Stomach (tissue), 9 donors: ENCODE results near the gene GRM4. TPM values are rescaled to one million over a fixed set of nuclear protein-coding genes. Genes with fewer than 3 reads are reported as not detected.
"Not testable (repeated sequence)": the region's sequence is repeated elsewhere in the genome, so short reads cannot be mapped to it uniquely, and the experiment has no call there.

ENCODE experiments used
- DNase-seq, 2 donors: peaks; one replicate each; pipeline versions ENCODE4 v3.0.0 to v3.0.0-alpha.2; 2013 to 2019
- H3K27ac ChIP-seq, 5 donors: fragments of 200-600 bp in 4 of 5; sonication (generic) in 4 of 5; one replicate each; pipeline ENCODE4 v1.5.1; 2013 to 2019; ENCODE audit warnings: mild to moderate bottlenecking in 1 of 5, moderate library complexity in 1 of 5
- H3K27me3 ChIP-seq, 3 donors: fragments of 200-600 bp; sonication (generic); one replicate each; pipeline ENCODE4 v1.5.1; 2017 to 2019; ENCODE audit warnings: mixed run types in 1 of 3
- H3K36me3 ChIP-seq, 4 donors: fragments of 200-600 bp; sonication (generic); 1 replicate in 3 of 4; 2 replicates in 1 of 4; pipeline ENCODE4 v1.5.1; 2016 to 2019
- H3K4me1 ChIP-seq, 4 donors: fragments of 200-600 bp; sonication (generic); one replicate each; pipeline ENCODE4 v1.5.1; 2016 to 2019
- H3K4me3 ChIP-seq, 4 donors: fragments of 200-600 bp; sonication (generic) in 3 of 4; one replicate each; pipeline ENCODE4 v1.5.1; 2016 to 2019; ENCODE audit warnings: mild to moderate bottlenecking in 1 of 4
- H3K9me3 ChIP-seq, 4 donors: fragments of 200-600 bp; sonication (generic); one replicate each; pipeline ENCODE4 v1.5.1; 2016 to 2019
- EP300 ChIP-seq: sonication (generic); formaldehyde crosslinking; IDR thresholded peaks from one replicate; pipeline ENCODE4 v1.6.1; 2017; ENCODE audit warnings: antibody characterized with exemption
- POLR2A ChIP-seq, 4 donors: fragments of 450-650 bp; IDR thresholded peaks; one replicate each; pipeline ENCODE4 v1.6.1; 2016; ENCODE audit warnings: antibody characterized with exemption in 4 of 4, control low read depth in 2 of 4, mild to moderate bottlenecking in 1 of 4, moderate library complexity in 1 of 4
- POLR2AphosphoS5 ChIP-seq, 3 donors: sonication (generic); formaldehyde crosslinking; IDR thresholded peaks; one replicate each; pipeline ENCODE4 v1.6.1; 2016; ENCODE audit warnings: antibody characterized with exemption in 3 of 3
- WGBS, 5 donors: extraction: QIAGEN DNeasy Blood & Tissue Kit in 3 of 5; methylation state at CpG; one replicate each; pipeline versions ENCODE4 v1.1.5 to v1.1.7; 2013 to 2018; 5-methylcytosine and 5-hydroxymethylcytosine counted together
- intact Hi-C: fragments of 100-400 bp; cut with DNase I; formaldehyde crosslinking; loops from one replicate; pipeline ENCODE4 v1.15.1; 2023; ENCODE audit warnings: low total_unique reads
- polyA plus RNA-seq, 3 donors: library from polyadenylated mRNA; stranded (reverse); fragments of 200-250 nt; gene quantifications; one replicate each; pipeline ENCODE4 v1.2.3, GENCODE V29; 2013
- total RNA-seq, 5 donors: library from RNA; depleted of rRNA; stranded (reverse); fragments of >200 nt; gene quantifications; one replicate each; pipeline versions ENCODE4 v1.1.0 to v1.2.3, GENCODE V29; 2014 to 2016
- TF ChIP-seq, protein P1 (sequence below), 7 experiments: fragments of 450-650 bp in 4 of 7; fragments of 200-600 bp in 3 of 7; sonication (generic) in 3 of 7; IDR thresholded peaks; one replicate each; pipeline ENCODE4 v1.5.1; 2016 to 2019; ENCODE audit warnings: antibody characterized with exemption in 7 of 7, control low read depth in 2 of 7, mild to moderate bottlenecking in 1 of 7
- donor health status: healthy with polysubstance abuse.
- donor health status: Bipolar disorder and iron deficiency.
- donor health status: healthy.

The GRM4 gene
- total and polyA plus RNA-seq, 8 donors = 0.55 TPM; not detected in 7

DNA sequence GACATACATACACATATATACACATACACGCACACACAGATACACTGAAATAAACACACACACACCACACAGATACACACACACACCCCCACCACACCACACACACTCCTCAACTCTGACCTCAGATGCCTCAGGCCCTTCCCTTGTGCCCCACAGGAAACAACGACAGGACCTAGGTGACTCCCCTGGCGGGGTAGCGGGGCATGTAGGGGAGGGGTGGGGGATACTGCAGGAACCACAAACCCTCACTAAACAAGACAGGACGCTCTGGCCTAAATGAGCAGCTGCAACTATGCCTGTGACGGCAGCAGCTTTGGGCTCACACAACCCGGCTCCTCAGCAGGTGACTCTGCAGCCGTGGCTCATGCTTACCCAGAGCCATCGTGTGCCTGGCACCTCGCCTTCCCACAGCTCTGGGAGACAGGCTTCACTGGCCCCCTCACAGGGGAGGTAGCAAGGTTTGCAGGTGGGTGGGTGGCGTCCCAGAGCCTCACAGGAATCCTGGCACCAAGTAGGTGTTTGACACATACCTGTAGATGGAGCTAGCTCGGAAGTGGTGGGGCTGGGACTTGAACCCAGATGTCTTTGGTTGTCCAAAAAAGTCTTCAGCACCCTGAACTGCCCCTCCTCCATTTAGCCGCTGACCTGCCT is 100.8 kb downstream of the GRM4 start:
- Histone ChIP-seq H3K4me3 (no peak overlapping the region), H3K9me3 (no peaks in the 10 kb centered on the region), H3K27ac (no peak overlapping the region), H3K27me3 (peaks cover 0 to 54% (median 0%) of the 10 kb centered on the region in 3 donors), H3K4me1 (no peaks in the 10 kb centered on the region), H3K36me3 (no peaks in the 10 kb centered on the region)
- 46 to 54% (median 52%) methylated on average over 12 to 13 of the region's 13 CpGs for WGBS, 5 donors
- intact Hi-C loops = no loop called here
- no peak for DNase-seq
- TF ChIP-seq POLR2AphosphoS5 (IDR thresholded peaks at IDR 0.05) = no peak

DNA sequence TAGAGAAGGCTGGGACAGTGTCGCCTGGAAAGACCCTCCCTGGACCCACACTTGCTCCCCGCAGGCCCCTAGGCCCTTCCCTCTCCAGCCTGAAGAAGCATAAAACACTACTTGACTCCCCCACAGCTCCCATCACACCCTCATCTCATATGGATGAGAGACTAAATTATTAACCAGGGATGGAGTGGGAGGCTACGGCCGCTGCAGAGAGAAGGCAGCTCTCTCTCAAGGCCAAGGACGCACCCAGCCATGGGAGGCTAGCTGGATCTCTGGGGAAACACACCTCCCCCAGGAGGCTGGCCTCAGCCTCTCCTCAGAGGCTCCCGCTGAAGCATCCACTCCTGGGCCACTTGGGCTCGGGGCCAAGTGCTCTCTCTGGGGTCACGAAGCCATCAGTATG is 102.5 kb downstream of the GRM4 start:
- intact Hi-C loops = no loop called here
- DNase-seq = no peak

DNA sequence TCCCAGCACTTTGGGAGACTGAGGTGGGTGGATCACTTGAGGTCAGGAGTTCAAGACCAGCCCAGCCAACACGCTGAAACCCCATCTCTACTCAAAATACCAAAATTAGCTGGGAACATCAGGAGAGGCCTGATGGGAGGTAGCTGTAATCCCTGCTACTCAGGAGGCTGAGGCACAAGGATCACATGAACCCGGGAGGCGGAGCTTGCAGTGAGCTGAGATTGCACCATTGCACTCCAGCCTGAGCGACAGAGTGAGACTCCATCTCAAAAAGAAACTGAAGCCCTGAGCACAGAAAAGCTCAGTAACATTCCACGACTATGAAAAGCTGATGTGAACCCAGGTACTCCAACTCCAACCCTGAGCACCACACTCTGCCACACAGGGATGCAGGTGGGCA is 103.9 kb downstream of the GRM4 start:
- H3K9me3 ChIP-seq, H3K27ac ChIP-seq, DNase-seq, H3K4me3 ChIP-seq, intact Hi-C loops, H3K4me1 ChIP-seq, H3K36me3 ChIP-seq: not testable (repeated sequence)
- H3K27me3 ChIP-seq = peaks cover 0 to 41% (median 0%) of the 10 kb centered on the region in 3 donors
- 75 to 92% (median 85%) methylated on average over 5 of the region's 5 CpGs for WGBS, 5 donors

More for the DNA sequence above, 102.5 kb downstream of the GRM4 start:
- TF ChIP-seq EP300 (no peak), POLR2AphosphoS5 (IDR thresholded peaks at IDR 0.05) (no peak), POLR2A (IDR thresholded peaks at IDR 0.05) (no peak)
- TF ChIP-seq, protein P1, sequence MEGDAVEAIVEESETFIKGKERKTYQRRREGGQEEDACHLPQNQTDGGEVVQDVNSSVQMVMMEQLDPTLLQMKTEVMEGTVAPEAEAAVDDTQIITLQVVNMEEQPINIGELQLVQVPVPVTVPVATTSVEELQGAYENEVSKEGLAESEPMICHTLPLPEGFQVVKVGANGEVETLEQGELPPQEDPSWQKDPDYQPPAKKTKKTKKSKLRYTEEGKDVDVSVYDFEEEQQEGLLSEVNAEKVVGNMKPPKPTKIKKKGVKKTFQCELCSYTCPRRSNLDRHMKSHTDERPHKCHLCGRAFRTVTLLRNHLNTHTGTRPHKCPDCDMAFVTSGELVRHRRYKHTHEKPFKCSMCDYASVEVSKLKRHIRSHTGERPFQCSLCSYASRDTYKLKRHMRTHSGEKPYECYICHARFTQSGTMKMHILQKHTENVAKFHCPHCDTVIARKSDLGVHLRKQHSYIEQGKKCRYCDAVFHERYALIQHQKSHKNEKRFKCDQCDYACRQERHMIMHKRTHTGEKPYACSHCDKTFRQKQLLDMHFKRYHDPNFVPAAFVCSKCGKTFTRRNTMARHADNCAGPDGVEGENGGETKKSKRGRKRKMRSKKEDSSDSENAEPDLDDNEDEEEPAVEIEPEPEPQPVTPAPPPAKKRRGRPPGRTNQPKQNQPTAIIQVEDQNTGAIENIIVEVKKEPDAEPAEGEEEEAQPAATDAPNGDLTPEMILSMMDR (IDR thresholded peaks at IDR 0.05) = no peak
- Histone ChIP-seq H3K4me3 (no peak overlapping the region), H3K27ac (no peak overlapping the region), H3K36me3 (no peaks in the 10 kb centered on the region), H3K27me3 (peaks cover 0 to 49% (median 0%) of the 10 kb centered on the region in 3 donors), H3K4me1 (no peaks in the 10 kb centered on the region), H3K9me3 (no peaks in the 10 kb centered on the region)
- WGBS, 5 donors = 91 to 97% (median 92%) methylated on average over 6 to 8 of the region's 8 CpGs

DNA sequence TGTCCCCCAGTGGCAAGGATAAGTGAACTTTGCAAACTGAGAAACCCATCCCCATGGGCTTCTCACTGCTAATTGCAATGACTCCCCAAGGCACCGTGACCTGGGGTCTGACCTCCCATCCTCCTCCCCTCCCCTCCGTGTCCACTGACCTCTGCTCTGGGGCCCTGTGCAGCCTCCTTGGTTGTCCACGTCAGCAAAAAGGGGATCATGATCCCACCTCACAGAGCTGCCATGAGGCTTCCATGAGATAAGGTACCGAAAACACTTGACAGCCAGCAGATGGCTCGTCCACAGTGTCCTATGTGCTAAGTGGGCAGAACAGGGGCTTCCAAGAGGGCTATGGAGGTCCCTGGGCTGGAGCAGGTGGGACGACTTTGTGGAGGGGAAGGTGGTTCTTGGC is 104.5 kb downstream of the GRM4 start:
- WGBS, 5 donors = 62 to 85% (median 84%) methylated on average over 6 of the region's 6 CpGs
- peaks cover 0 to 43% (median 0%) of the 10 kb centered on the region in 3 donors for H3K27me3 ChIP-seq
- H3K27ac ChIP-seq = no peak overlapping the region
- intact Hi-C loops = no loop called here
- no peaks in the 10 kb centered on the region for H3K36me3 ChIP-seq
- no peaks in the 10 kb centered on the region for H3K9me3 ChIP-seq
- TF ChIP-seq POLR2AphosphoS5 (IDR thresholded peaks at IDR 0.05) (no peak), POLR2A (IDR thresholded peaks at IDR 0.05) (no peak), EP300 (no peak)
- TF ChIP-seq, protein P1 (IDR thresholded peaks at IDR 0.05) = no peak
- no peak overlapping the region for H3K4me3 ChIP-seq
- DNase-seq = no peak
- H3K4me1 ChIP-seq = no peaks in the 10 kb centered on the region

DNA sequence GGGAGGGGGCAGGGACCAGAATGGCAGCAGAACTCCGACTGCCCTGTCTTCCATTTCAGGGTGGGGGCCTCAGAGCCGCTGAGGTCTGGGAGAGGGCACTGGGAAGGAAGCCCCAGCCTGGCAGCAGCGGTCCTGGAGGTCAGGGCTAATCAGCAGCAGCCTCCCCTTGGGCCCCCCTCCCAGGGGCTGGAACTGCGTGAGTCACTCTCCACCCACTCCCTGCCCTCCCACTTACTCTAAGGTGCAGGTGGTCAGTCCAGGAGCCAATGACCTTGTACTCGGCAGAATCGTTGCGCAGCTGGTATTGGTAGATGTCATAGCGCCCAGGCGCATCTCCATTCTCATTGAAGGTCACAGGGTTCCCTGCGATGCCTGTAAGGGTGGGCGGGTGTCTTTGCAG is 105.9 kb downstream of the GRM4 start:
- no peak for DNase-seq
- Histone ChIP-seq H3K36me3 (no peaks in the 10 kb centered on the region), H3K4me3 (no peak overlapping the region), H3K27ac (no peak overlapping the region), H3K27me3 (peaks cover 0 to 43% (median 0%) of the 10 kb centered on the region in 3 donors), H3K9me3 (no peaks in the 10 kb centered on the region), H3K4me1 (no peaks in the 10 kb centered on the region)
- 71 to 79% (median 72%) methylated on average over 8 to 11 of the region's 11 CpGs for WGBS, 5 donors
- TF ChIP-seq EP300 = no peak
- no peak for TF ChIP-seq POLR2AphosphoS5 (IDR thresholded peaks at IDR 0.05)
- TF ChIP-seq, protein P1 (IDR thresholded peaks at IDR 0.05) = no peak
- no peak for TF ChIP-seq POLR2A (IDR thresholded peaks at IDR 0.05)
- intact Hi-C loops = no loop called here
